H9 (cell line): ENCODE measurements around the gene CDKAL1. TPM values are rescaled to one million over a fixed set of nuclear protein-coding genes. Genes with fewer than 3 reads are reported as not detected.

Experiments used
- DNase-seq: peaks from one replicate; pipeline ENCODE4 v3.0.0-alpha.2; 2017
- H2AFZ ChIP-seq: one replicate; pipeline ENCODE4 v1.6.1; 2013; ENCODE audit warnings: mild to moderate bottlenecking, low read length, control low read depth, moderate library complexity
- H2AK5ac ChIP-seq: 2 replicates; pipeline ENCODE4 v1.6.1; 2013; ENCODE audit warnings: low read length, control low read depth, mixed read lengths; ENCODE audit not compliant: insufficient read length
- H2BK120ac ChIP-seq: one replicate; pipeline ENCODE4 v1.6.1; 2013; ENCODE audit warnings: low read depth, mild to moderate bottlenecking, low read length, control low read depth, inconsistent platforms; ENCODE audit not compliant: poor library complexity, severe bottlenecking
- H2BK12ac ChIP-seq: 2 replicates; pipeline ENCODE4 v1.6.1; 2013; ENCODE audit warnings: low read length, control low read depth, mixed read lengths, low read depth; ENCODE audit not compliant: insufficient read length
- H2BK15ac ChIP-seq: 2 replicates; pipeline ENCODE4 v1.6.1; 2013; ENCODE audit warnings: low read depth, low read length, control low read depth
- H2BK20ac ChIP-seq: one replicate; pipeline ENCODE4 v1.6.1; 2013; ENCODE audit warnings: low read depth, mild to moderate bottlenecking, low read length, control low read depth, inconsistent platforms; ENCODE audit not compliant: poor library complexity, severe bottlenecking
- H2BK5ac ChIP-seq: 2 replicates; pipeline ENCODE4 v1.6.1; 2013; ENCODE audit warnings: low read length, control low read depth, mixed read lengths; ENCODE audit not compliant: insufficient read length
- H3K14ac ChIP-seq: 2 replicates; pipeline ENCODE4 v1.6.1; 2013; ENCODE audit warnings: low read length, control low read depth; ENCODE audit not compliant: insufficient read depth
- H3K18ac ChIP-seq: 2 replicates; pipeline ENCODE4 v1.6.1; 2013; ENCODE audit warnings: low read depth, mild to moderate bottlenecking, mixed read lengths, low read length, control low read depth; ENCODE audit not compliant: insufficient read length
- H3K23ac ChIP-seq: 2 replicates; pipeline ENCODE4 v1.6.1; 2013; ENCODE audit warnings: low read length, control low read depth, mixed read lengths, low read depth; ENCODE audit not compliant: insufficient read length
- H3K23me2 ChIP-seq: 2 replicates; pipeline ENCODE4 v1.6.1; 2013; ENCODE audit warnings: low read depth, mild to moderate bottlenecking, mixed read lengths, low read length, control low read depth; ENCODE audit not compliant: insufficient read length, poor library complexity, severe bottlenecking
- H3K27ac ChIP-seq: 2 replicates; pipeline ENCODE4 v1.5.1; 2013; ENCODE audit warnings: low read length, control low read depth, mixed read lengths, low read depth; ENCODE audit not compliant: insufficient read length
- H3K27me3 ChIP-seq: 2 replicates; pipeline ENCODE4 v1.6.1; 2013; ENCODE audit warnings: low read length, control low read depth, inconsistent platforms; ENCODE audit not compliant: insufficient read depth
- H3K4ac ChIP-seq: 2 replicates; pipeline ENCODE4 v1.6.1; 2013; ENCODE audit warnings: low read depth, mild to moderate bottlenecking, control low read depth, inconsistent platforms, low read length, moderate library complexity
- H3K4me1 ChIP-seq: 2 replicates; pipeline ENCODE4 v1.6.1; 2013; ENCODE audit warnings: low read length, control low read depth, inconsistent platforms; ENCODE audit not compliant: insufficient read depth
- H3K4me2 ChIP-seq: 2 replicates; pipeline ENCODE4 v1.6.1; 2013; ENCODE audit warnings: low read length, control low read depth, mixed read lengths; ENCODE audit not compliant: insufficient read length, insufficient read depth
- H3K56ac ChIP-seq: 2 replicates; pipeline ENCODE4 v1.6.1; 2013; ENCODE audit warnings: low read depth, mild to moderate bottlenecking, mixed read lengths, low read length, control low read depth; ENCODE audit not compliant: insufficient read length
- H3K79me1 ChIP-seq: 2 replicates; pipeline ENCODE4 v1.6.1; 2013; ENCODE audit warnings: low read depth, mild to moderate bottlenecking, moderate library complexity, low read length, control low read depth, inconsistent platforms; ENCODE audit not compliant: insufficient read depth, poor library complexity, severe bottlenecking
- H3K79me2 ChIP-seq: 2 replicates; pipeline ENCODE4 v1.6.1; 2013; ENCODE audit warnings: low read length, control low read depth, inconsistent platforms; ENCODE audit not compliant: insufficient read depth
- H3K9ac ChIP-seq: 2 replicates; pipeline ENCODE4 v1.6.1; 2013; ENCODE audit warnings: low read length, control low read depth, mixed read lengths; ENCODE audit not compliant: insufficient read length; ENCODE audit errors: extremely low read depth
- H3K9me3 ChIP-seq: one replicate; pipeline ENCODE4 v1.6.1; 2013; ENCODE audit warnings: low read depth, low read length, inconsistent platforms; ENCODE audit not compliant: control insufficient read depth
- H3T11ph ChIP-seq: one replicate; pipeline ENCODE4 v1.6.1; 2013; ENCODE audit warnings: mild to moderate bottlenecking, low read length, control low read depth, inconsistent platforms
- H4K20me1 ChIP-seq: one replicate; pipeline ENCODE4 v1.6.1; 2013; ENCODE audit not compliant: control insufficient read depth, insufficient read length, insufficient read depth
- H4K5ac ChIP-seq: 2 replicates; pipeline ENCODE4 v1.6.1; 2013; ENCODE audit warnings: low read depth, mild to moderate bottlenecking, mixed read lengths, low read length, control low read depth; ENCODE audit not compliant: insufficient read length
- H4K8ac ChIP-seq: replicated peaks from 2 replicates; pipeline ENCODE4 v1.6.1; 2013; ENCODE audit warnings: low read length, control low read depth, mixed read lengths, low read depth; ENCODE audit not compliant: insufficient read length
- H4K91ac ChIP-seq: 2 replicates; pipeline ENCODE4 v1.6.1; 2013; ENCODE audit warnings: low read depth, mild to moderate bottlenecking, moderate library complexity, mixed read lengths, low read length, control low read depth; ENCODE audit not compliant: insufficient read length
- H3K27ac Mint-ChIP-seq, 3 experiments: 2 replicates in 2 of 3; 3 replicates in 1 of 3; pipeline ENCODE4 v1.8.0; 2020 to 2021; ENCODE audit warnings: mixed read lengths in 3 of 3, mild to moderate bottlenecking in 1 of 3, moderate library complexity in 1 of 3
- H3K27me3 Mint-ChIP-seq: 2 replicates; pipeline ENCODE4 v1.8.0; 2021; ENCODE audit warnings: low read depth, mild to moderate bottlenecking, moderate library complexity, mixed read lengths
- H3K36me3 Mint-ChIP-seq, 3 experiments: 2 replicates in 2 of 3; 3 replicates in 1 of 3; pipeline ENCODE4 v1.8.0; 2020 to 2021; ENCODE audit warnings: low read depth in 3 of 3, mixed read lengths in 3 of 3; ENCODE audit not compliant: insufficient read depth in 1 of 3
- H3K4me1 Mint-ChIP-seq, 2 experiments: 2 replicates each; pipeline ENCODE4 v1.8.0; 2020; ENCODE audit warnings: mixed read lengths in 2 of 2
- H3K4me3 Mint-ChIP-seq, 2 experiments: 2 replicates in 1 of 2; 3 replicates in 1 of 2; pipeline ENCODE4 v1.8.0; 2020 to 2021; ENCODE audit warnings: mild to moderate bottlenecking in 2 of 2, mixed read lengths in 2 of 2, moderate library complexity in 1 of 2
- H3K9me3 Mint-ChIP-seq, 2 experiments: 2 replicates in 1 of 2; 3 replicates in 1 of 2; pipeline ENCODE4 v1.8.0; 2020; ENCODE audit warnings: mild to moderate bottlenecking in 2 of 2, mixed read lengths in 2 of 2, moderate library complexity in 1 of 2
- WGBS: extraction: QIAGEN DNeasy Blood & Tissue Kit; methylation state at CpG from one replicate; pipeline ENCODE4 v1.1.7; 2013; ENCODE audit warnings: missing lambda C conversion rate, low lambda C conversion rate, mixed read lengths; ENCODE audit not compliant: insufficient read length; ENCODE audit errors: extremely low coverage; 5-methylcytosine and 5-hydroxymethylcytosine counted together
- total RNA-seq: library from RNA; stranded (reverse); gene quantifications from 2 replicates; pipeline ENCODE4 v1.2.1, GENCODE V29; 2021
- TF ChIP-seq, protein P1 (sequence below): fragments of 200-600 bp; sonication (generic); conservative IDR thresholded peaks from 3 replicates; pipeline ENCODE4 v1.8.0; 2021; ENCODE audit warnings: antibody characterized with exemption, mild to moderate bottlenecking

Gene CDKAL1
- total RNA-seq, 1 experiment from 2014 or later = 23.0 TPM

DNA sequence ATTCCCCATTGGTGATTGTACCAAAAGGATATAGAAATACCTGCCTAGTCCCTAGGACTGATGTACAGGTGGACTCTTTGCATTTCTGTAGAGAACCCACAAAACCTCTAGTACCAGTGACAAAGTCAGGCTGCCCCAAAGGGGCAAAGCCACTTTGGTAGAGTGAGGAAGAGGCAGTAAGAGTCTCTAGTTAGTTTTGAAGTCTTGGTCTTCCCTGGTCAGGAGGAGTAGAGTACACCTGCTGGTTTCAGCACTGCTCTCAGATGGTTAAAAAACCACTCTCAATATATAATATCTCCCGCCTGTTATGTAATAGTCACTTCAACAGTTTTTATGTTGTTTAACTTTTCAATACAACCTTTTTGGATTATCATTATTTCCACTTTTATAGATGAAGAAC is 344.9 kb downstream of the CDKAL1 start:
- Histone ChIP-seq H3K27me3 (no peaks in the 10 kb centered on the region), H4K8ac (no peak overlapping the region), H3K56ac (no peak overlapping the region), H3K79me2 (no peaks in the 10 kb centered on the region), H3K23me2 (no peaks in the 10 kb centered on the region), H3K9ac (no peak overlapping the region), H2AK5ac (no peak overlapping the region), H3K79me1 (no peaks in the 10 kb centered on the region), H3K9me3 (no peaks in the 10 kb centered on the region), H3K4me2 (no peak overlapping the region), H4K91ac (no peak overlapping the region), H2BK20ac (no peak overlapping the region), H3K4me1 (peaks cover 17% of the 10 kb centered on the region), H2BK5ac (no peak overlapping the region), H2AFZ (no peak overlapping the region), H3K14ac (no peak overlapping the region), H3T11ph (no peak overlapping the region), H3K4ac (no peak overlapping the region), H4K20me1 (no peaks in the 10 kb centered on the region), H2BK12ac (no peak overlapping the region), H3K18ac (no peak overlapping the region), H3K27ac (no peak overlapping the region), H2BK120ac (no peak overlapping the region), H3K23ac (no peak overlapping the region), H2BK15ac (no peak overlapping the region; the same call in 1 of the 2 replicates), H4K5ac (no peak overlapping the region)
- TF ChIP-seq, protein P1, sequence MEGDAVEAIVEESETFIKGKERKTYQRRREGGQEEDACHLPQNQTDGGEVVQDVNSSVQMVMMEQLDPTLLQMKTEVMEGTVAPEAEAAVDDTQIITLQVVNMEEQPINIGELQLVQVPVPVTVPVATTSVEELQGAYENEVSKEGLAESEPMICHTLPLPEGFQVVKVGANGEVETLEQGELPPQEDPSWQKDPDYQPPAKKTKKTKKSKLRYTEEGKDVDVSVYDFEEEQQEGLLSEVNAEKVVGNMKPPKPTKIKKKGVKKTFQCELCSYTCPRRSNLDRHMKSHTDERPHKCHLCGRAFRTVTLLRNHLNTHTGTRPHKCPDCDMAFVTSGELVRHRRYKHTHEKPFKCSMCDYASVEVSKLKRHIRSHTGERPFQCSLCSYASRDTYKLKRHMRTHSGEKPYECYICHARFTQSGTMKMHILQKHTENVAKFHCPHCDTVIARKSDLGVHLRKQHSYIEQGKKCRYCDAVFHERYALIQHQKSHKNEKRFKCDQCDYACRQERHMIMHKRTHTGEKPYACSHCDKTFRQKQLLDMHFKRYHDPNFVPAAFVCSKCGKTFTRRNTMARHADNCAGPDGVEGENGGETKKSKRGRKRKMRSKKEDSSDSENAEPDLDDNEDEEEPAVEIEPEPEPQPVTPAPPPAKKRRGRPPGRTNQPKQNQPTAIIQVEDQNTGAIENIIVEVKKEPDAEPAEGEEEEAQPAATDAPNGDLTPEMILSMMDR = no peak
- peaks cover under 1 to 3% of the 10 kb centered on the region in 2 experiments; a peak in 4 of 5 replicates for H3K9me3 Mint-ChIP-seq
- no peak overlapping the region for H3K4me3 Mint-ChIP-seq
- peaks cover 2 to 7% (median 4%) of the 10 kb centered on the region in 3 experiments; a peak in 4 of 7 replicates for H3K36me3 Mint-ChIP-seq
- no peak for DNase-seq
- no CpG with 5 or more reads among the region's 1 CpG for WGBS
- peak overlapping the region in 1 of 3 experiments; percentile 2; a peak in 2 of 7 replicates for H3K27ac Mint-ChIP-seq
- no peaks in the 10 kb centered on the region for H3K27me3 Mint-ChIP-seq
- peaks cover 59 to 60% of the 10 kb centered on the region in 2 experiments for H3K4me1 Mint-ChIP-seq
